ENCODE results near the gene CRYBB1. TPM values are rescaled to one million over a fixed set of nuclear protein-coding genes. Genes with fewer than 3 reads are reported as not detected.

Gene CRYBB1
- total RNA-seq, 2 experiments from 2014 or later: not detected

GRCh38 chr22:26648528-26649388 is 30.9 kb upstream of the CRYBB1 start:
- no peak overlapping the region for H3K4me3 Mint-ChIP-seq
- POLR2A ChIA-PET: interaction anchor here (0.7 kb wide), 1 partner anchor 54 kb away, joined by 3 read pairs; no protein-coding TSS in a partner anchor
- no peak for ATAC-seq

GRCh38 chr22:26648011-26648497 is 30.2 kb upstream of the CRYBB1 start:
- DNase-seq (peak; percentile 62), ATAC-seq (peak; percentile 41)
- H3K4me3 Mint-ChIP-seq: peak overlapping the region; percentile 49
- TF ChIP-seq CTCF (IDR thresholded peaks at IDR 0.05): no peak
- H3K27ac Mint-ChIP-seq: peak overlapping the region; percentile 51
- intact Hi-C loops (cut with micrococcal nuclease): no loop called here
- POLR2A ChIA-PET: no interaction called here
- H3K36me3 Mint-ChIP-seq (ENCODE audit: low read depth): no peaks in the 10 kb centered on the region
- no peaks in the 10 kb centered on the region for H3K9me3 Mint-ChIP-seq
- H3K4me1 Mint-ChIP-seq (ENCODE audit: low read depth): peaks cover 76% of the 10 kb centered on the region
- CTCF ChIA-PET: no interaction called here
- no peaks in the 10 kb centered on the region for H3K27me3 Mint-ChIP-seq

More at GRCh38 chr22:26648528-26649388, 30.9 kb upstream of the CRYBB1 start:
- CTCF ChIA-PET: no interaction called here
- Mint-ChIP-seq H3K27me3 (no peaks in the 10 kb centered on the region), H3K27ac (peak overlapping the region; percentile 51), H3K4me1 (ENCODE audit: low read depth) (peaks cover 69% of the 10 kb centered on the region), H3K36me3 (ENCODE audit: low read depth) (no peaks in the 10 kb centered on the region), H3K9me3 (no peaks in the 10 kb centered on the region)
- no peak for TF ChIP-seq CTCF (IDR thresholded peaks at IDR 0.05)
- intact Hi-C loops (cut with micrococcal nuclease): no loop called here
- DNase-seq: no peak

GRCh38 chr22:26646158-26646557 is 28.3 kb upstream of the CRYBB1 start:
- ChIA-PET POLR2A (no interaction called here), CTCF (interaction anchor here (1.4 kb wide), 1 partner anchor 279 kb away, joined by 3 read pairs; no protein-coding TSS in a partner anchor)
- Mint-ChIP-seq H3K27ac (no peak overlapping the region), H3K4me1 (ENCODE audit: low read depth) (peaks cover 90% of the 10 kb centered on the region), H3K9me3 (no peaks in the 10 kb centered on the region), H3K27me3 (no peaks in the 10 kb centered on the region), H3K4me3 (no peak overlapping the region), H3K36me3 (ENCODE audit: low read depth) (no peaks in the 10 kb centered on the region)
- DNase-seq (no peak), ATAC-seq (no peak)
- intact Hi-C loops (cut with micrococcal nuclease): no loop called here
- no peak for TF ChIP-seq CTCF (IDR thresholded peaks at IDR 0.05)

GRCh38 chr22:26643418-26644100 is 25.7 kb upstream of the CRYBB1 start:
- TF ChIP-seq CTCF (IDR thresholded peaks at IDR 0.05): no peak
- H3K4me3 Mint-ChIP-seq: peak overlapping the region; percentile 65
- H3K9me3 Mint-ChIP-seq: no peaks in the 10 kb centered on the region
- intact Hi-C loops (cut with micrococcal nuclease): no loop called here
- H3K27me3 Mint-ChIP-seq: no peaks in the 10 kb centered on the region
- ATAC-seq (no peak), DNase-seq (no peak)
- H3K27ac Mint-ChIP-seq: peak overlapping the region; percentile 96
- ChIA-PET CTCF (interaction anchor here (0.7 to 1.1 kb wide), 4 partner anchors 13 to 841 kb away, joined by 3 to 4 read pairs (median 3); no protein-coding TSS in a partner anchor), POLR2A (interaction anchor here (1.2 to 2.7 kb wide), 5 partner anchors 18 to 213 kb away, joined by 3 to 12 read pairs (median 7); partner anchors contain the start of genes HPS4 and SRRD)
- H3K36me3 Mint-ChIP-seq (ENCODE audit: low read depth): no peaks in the 10 kb centered on the region
- peaks cover 80% of the 10 kb centered on the region for H3K4me1 Mint-ChIP-seq (ENCODE audit: low read depth)

Data from activated CD8-positive, alpha-beta T cell treated with anti-CD3 and anti-CD28 coated beads for 36 hours (primary cell).